Epithelial cell of proximal tubule (primary cell): ENCODE data around the gene RAP1GAP. TPM values are rescaled to one million over a fixed set of nuclear protein-coding genes. Genes with fewer than 3 reads are reported as not detected.

Experiments used
- DNase-seq: peaks from one replicate; pipeline ENCODE4 v3.0.0-alpha.2; 2011; ENCODE audit warnings: low read depth
- H3K4me3 ChIP-seq: 2 replicates; pipeline ENCODE4 v1.5.1; 2011; ENCODE audit warnings: low read depth, mild to moderate bottlenecking, low read length
- total RNA-seq: library from RNA; depleted of rRNA; stranded (reverse); fragments of >200 nt; gene quantifications from 2 replicates; pipeline ENCODE4 v1.2.3, GENCODE V29; 2015
- TF ChIP-seq, protein P1 (sequence below): conservative IDR thresholded peaks from 2 replicates; pipeline ENCODE4 v1.5.1; 2012; ENCODE audit warnings: low read depth, mild to moderate bottlenecking, low read length

RAP1GAP gene
- total RNA-seq, 1 donor from 2014 or later, result 2.4 TPM

DNA sequence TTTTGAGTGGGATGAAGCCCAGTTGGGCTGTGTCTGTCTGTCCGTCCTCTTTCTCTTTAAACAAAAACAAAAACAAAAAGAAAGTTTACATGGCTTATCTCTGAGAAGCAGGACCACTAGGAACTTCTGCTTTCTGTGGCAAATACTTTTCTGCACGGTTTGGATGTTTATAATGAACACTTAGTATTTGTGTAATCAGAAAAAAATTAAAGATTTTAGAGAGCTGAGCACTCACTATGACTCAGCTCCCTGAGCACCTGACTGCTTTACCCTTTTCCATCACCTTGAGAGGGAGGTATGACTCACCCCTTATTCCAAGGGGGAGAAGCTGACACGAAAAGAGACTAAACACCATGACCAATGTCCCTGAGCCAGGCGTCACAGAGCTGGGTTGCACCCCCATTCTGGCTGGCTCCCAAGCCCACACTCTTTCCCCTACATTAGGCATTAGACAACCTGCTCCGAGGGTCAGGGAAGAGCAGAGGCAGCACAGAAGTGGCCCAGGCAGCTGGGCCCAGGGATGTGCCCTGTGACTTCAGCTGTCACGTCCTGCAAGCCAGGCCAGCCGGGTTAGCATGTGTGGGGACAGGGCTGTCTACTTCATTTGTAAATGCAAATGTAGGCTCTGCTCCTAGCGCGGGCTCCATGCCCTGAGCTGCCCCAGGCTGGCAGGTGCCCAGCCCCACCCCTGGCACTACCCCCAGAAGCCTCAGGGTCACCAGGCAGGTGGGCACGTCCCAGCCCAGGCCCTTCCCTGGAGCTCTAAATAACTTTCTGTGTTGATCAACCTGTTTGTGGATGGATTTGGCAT lies 30.4 kb downstream of the RAP1GAP start:
- DNase-seq, result peak; percentile 72
- H3K4me3 ChIP-seq, result no peak overlapping the region
- TF ChIP-seq, protein P1, sequence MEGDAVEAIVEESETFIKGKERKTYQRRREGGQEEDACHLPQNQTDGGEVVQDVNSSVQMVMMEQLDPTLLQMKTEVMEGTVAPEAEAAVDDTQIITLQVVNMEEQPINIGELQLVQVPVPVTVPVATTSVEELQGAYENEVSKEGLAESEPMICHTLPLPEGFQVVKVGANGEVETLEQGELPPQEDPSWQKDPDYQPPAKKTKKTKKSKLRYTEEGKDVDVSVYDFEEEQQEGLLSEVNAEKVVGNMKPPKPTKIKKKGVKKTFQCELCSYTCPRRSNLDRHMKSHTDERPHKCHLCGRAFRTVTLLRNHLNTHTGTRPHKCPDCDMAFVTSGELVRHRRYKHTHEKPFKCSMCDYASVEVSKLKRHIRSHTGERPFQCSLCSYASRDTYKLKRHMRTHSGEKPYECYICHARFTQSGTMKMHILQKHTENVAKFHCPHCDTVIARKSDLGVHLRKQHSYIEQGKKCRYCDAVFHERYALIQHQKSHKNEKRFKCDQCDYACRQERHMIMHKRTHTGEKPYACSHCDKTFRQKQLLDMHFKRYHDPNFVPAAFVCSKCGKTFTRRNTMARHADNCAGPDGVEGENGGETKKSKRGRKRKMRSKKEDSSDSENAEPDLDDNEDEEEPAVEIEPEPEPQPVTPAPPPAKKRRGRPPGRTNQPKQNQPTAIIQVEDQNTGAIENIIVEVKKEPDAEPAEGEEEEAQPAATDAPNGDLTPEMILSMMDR, result no peak

DNA sequence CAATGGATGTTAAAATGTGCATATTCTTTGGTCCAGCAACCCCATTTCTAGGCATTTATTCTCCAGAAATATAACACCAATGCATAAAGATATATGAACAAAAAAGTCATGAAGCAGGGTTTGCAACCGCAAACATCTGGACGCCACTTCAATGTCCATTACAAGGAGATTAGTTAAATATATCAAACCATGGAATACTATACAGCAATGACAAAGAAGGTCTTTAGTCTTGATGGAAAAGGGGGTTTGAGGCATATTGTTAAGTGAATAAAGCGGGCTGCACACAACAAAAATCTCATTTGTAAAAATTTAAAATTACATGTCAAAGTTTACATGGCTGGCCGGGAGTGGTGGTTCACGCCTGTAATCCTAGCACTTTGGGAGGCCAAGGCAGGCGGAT lies 31.6 kb downstream of the RAP1GAP start:
- no peak for DNase-seq
- TF ChIP-seq, protein P1, result no peak

DNA sequence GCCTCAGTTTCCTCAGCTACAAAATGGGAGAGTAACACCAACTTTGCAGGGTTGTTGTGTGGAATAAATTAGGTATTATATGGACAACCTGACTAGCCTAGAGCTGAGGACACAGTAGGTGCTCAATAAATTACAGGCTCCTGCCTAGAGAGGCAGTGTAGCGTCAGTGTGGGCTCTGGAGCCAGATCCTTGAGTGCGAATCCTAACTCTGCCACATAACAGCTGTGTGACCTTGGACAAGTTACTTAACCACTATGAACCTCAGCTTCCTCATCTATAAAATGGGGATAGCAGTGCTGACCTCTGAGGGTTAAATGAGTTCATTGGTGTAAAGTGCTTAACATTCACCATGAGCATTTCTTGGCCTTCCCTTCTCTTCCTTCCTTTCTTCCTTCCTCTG lies 33.1 kb downstream of the RAP1GAP start:
- no peak overlapping the region for H3K4me3 ChIP-seq
- DNase-seq, result no peak
- TF ChIP-seq, protein P1, result no peak

More for the DNA sequence above, 31.6 kb downstream of the RAP1GAP start:
- H3K4me3 ChIP-seq, result no peak overlapping the region

DNA sequence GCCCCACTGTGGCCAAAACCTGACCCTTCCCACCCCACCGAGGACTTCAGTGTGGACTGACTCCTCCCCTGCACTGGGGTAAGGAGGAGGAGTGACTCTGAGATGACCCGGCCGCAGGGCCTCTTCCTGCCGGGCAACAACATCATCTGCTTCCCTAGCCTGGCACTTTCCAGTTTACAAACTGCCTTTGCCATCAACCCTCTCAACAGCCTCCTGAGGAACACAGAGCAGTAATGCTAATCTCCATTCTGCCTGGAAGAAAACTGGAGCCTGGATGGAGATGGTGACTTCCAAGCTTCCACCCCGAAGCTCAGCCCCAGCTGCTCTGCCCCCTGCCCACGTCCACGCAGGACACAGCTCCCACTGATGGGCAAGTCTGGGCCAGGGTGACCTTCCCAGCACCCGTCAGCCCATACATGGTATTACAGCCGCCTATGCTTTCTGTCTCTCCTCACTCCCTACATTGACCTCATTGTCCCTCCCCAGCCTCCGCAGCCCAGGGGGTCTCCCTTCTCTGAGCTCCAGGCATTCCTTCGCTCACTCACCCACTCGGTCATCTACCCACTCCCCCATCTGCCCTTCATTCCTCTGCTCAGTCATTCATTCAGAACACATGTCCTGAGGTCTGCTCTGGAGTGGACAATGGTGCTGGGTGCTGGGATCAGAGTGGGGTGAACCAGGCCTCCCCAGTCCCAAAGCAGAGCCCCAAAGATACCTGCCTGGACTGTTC lies 34.2 kb downstream of the RAP1GAP start:
- DNase-seq, result peak; percentile 41
- TF ChIP-seq, protein P1, result no peak
- H3K4me3 ChIP-seq, result no peak overlapping the region

DNA sequence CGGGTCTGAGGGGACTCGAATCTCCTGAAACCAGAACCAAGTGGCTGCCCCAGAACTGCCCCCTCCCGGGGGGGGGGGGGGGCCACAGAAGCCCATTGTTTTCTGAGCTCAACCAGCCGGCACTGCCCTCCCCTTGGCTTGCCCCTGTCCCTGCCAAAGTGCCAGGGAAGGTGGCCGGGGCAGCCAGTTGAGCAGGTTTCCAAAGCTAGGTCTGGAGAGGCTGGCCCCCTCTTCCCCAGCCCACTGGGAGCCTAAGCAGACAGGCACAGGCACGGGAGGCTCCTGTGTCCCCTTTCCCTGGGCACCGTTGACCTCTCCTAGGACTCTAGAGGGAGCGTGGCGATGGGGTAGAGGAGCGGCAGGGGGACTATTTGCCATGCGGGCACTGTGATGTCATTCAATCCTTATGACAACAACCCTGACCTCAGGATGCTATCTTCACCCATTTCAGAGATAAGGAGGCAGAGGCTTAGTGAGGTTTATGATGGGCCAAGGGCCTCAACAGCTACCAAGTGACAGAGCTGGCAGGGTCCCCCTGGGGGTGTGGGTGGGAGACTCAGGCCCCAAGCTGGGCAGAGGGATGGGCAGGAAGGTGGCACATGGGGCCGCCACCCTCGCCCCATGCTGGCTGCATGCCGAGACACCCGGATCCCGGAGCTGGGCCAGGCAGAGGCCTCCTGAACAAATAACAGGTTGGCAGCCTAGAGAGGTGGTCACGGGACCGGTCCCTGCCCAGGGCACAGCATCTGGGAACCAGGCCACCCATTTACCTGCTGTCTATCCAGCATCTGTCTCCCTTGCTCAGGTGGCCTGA lies 35.0 kb downstream of the RAP1GAP start:
- TF ChIP-seq, protein P1, result no peak
- no peak overlapping the region for H3K4me3 ChIP-seq
- no peak for DNase-seq

DNA sequence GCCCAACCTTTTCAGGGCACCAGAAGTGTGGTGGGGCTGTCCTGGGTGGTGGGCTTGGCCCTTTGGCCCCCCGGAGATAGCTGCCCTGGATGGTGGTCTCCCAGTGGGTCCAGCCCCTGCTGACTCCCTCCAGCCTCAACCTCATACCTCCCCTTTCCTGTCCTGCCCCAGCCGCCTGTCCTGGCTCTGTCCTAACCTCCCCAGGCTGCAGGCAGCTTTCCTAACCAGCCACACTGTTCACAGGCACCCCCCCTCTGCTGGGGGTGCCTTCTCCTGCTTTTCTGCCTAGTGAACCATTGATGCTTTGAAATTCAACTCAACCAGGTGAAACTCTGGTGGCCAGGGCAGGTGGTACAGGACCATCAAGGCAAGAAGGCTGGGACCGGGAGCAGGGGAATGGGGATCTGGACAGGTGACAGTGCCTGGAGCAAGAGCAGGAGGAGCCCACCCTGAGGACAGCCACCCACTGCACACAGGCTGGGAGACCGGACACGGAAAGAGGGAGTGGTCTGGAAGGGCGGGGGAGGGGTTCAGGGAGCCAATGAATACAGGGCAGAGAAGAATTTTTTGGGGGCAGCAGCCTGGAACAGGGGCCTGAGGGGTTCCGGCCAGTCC lies 35.9 kb downstream of the RAP1GAP start:
- no peak for DNase-seq
- H3K4me3 ChIP-seq, result no peak overlapping the region

More for the DNA sequence above, 35.9 kb downstream of the RAP1GAP start:
- TF ChIP-seq, protein P1, result no peak
